Dermis lymphatic vessel endothelial cell (primary cell): ENCODE results near the gene SH2D2A. TPM values are rescaled to one million over a fixed set of nuclear protein-coding genes. Genes with fewer than 3 reads are reported as not detected.

Source experiments
- total RNA-seq: library from RNA; depleted of rRNA; stranded (reverse); fragments of >200 nt; gene quantifications from 2 replicates; pipeline ENCODE4 v1.2.1, GENCODE V29; 2014

The SH2D2A gene
- total RNA-seq = not detected in 2 replicates

DNA sequence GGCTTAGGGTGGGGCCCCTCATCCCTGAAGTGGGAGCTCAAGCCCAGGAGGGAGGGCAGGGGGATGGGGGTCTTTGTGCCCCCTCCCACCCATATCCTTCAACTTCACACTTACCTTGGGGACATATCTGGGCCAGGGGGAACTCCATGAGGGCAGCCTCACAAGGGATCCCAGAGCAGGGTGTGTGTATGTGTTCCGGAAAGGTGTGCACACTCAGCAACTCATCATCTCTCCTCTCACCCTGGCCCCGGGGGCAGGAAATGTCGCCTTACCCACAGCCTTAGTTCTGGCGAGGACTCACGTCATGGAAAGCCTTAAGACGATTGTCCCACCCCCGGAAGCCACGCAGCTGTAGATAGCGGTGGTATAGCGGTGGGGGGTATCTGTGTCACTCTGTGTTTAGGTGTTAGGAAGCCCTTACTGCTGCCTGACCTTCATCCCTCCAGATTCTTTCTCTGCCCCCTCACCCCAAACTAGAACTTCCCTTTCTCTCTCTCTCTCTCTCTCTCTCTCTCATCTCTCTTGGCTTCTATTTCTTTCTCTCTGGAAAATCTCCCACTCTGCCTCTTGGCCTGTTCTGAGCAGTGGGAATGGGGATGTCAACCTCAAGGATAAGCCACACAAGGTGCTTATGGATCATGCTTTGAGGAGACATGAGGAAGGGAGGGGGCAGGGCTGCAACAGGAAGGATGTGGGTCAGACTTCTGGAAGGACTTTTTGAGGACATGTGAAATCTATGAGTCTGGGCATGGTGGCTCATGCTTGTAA is at the start of gene SH2D2A:
Gene SH2D2A (minus strand): TSS at position 288 of the 768 bp plus-strand sequence. CDS start 140 bp downstream, at position 148.

DNA sequence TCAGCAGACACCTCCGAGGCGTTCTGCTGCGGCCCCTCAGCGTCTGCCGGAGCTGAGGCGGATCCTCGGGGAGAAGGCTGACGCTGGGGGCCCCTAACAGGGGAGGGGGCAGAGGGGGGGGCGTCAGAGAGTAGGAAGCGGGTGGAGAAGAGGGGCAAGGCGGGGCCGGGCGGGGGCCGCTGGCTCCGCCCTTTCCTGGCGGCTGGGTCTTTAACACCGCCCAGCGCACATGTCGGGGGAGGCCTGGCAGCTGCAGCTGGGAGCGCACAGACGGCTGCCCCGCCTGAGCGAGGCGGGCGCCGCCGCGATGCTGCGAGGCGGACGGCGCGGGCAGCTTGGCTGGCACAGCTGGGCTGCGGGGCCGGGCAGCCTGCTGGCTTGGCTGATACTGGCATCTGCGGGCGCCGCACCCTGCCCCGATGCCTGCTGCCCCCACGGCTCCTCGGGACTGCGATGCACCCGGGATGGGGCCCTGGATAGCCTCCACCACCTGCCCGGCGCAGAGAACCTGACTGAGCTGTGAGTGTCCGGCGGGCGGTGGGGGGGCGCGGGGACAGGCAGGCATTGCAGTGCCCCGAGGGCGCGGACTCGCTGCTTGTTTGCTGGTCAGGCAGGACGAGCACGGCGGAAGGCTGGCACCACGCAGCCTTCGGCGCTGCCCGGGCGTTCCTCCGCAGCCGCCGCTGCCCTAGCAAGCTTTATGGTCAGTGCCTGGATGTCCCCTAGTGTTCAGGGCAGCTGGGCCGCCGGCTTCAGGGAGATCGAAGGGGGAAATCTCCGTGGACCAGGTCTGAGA is 44.2 kb upstream of the SH2D2A start, which contains the start of gene NTRK1:
Gene NTRK1 (plus strand): TSS at position 238 of the 796 bp plus-strand sequence. CDS start 70 bp downstream, at position 308.

GRCh38 chr1:156858959-156859522 is 42.4 kb upstream of the SH2D2A start, which contains the start of gene INSRR:
TSS of gene INSRR (minus strand) at chr1:156859117. CDS start at chr1:156858621, 496 bp downstream.

GRCh38 chr1:156767101-156767878 is 49.4 kb downstream of the SH2D2A start, which contains the start of gene PRCC:
TSS of gene PRCC (plus strand) at chr1:156767535. CDS start at chr1:156767772, 237 bp downstream.

Other genes starting within 250 kb of the SH2D2A start
- 2.4 and 2.8 TPM in 2 replicates for gene IQGAP3, start 244.3 kb downstream of the SH2D2A start, total RNA-seq
- not detected in 2 replicates for gene TTC24, start 237.1 kb downstream of the SH2D2A start, total RNA-seq
- 39.1 and 42.6 TPM in 2 replicates for gene NAXE, start 225.1 kb downstream of the SH2D2A start, total RNA-seq
- gene GPATCH4, start 215.4 kb downstream of the SH2D2A start, total RNA-seq = 9.8 and 15.8 TPM in 2 replicates
- under 0.01 TPM in 1 of 2 replicates, not detected in the other for gene HAPLN2, start 197.4 kb downstream of the SH2D2A start, total RNA-seq
- gene BCAN, start 174.7 kb downstream of the SH2D2A start, total RNA-seq = not detected in 2 replicates
- gene NES, start 139.4 kb downstream of the SH2D2A start, total RNA-seq = 22.0 and 36.2 TPM in 2 replicates
- gene CRABP2, start 111.3 kb downstream of the SH2D2A start, total RNA-seq = not detected in 2 replicates
- gene METTL25B, start 88.4 kb downstream of the SH2D2A start, total RNA-seq = 8.3 and 12.1 TPM in 2 replicates
- 5.6 and 7.9 TPM in 2 replicates for gene ISG20L2, start 88.1 kb downstream of the SH2D2A start, total RNA-seq
- gene MRPL24, start 75.8 kb downstream of the SH2D2A start, total RNA-seq = 29.9 and 31.7 TPM in 2 replicates
- gene HDGF, start 65.2 kb downstream of the SH2D2A start, total RNA-seq = 86.1 and 98.6 TPM in 2 replicates
- gene PRCC, start 49.3 kb downstream of the SH2D2A start, total RNA-seq = 9.6 and 11.3 TPM in 2 replicates
- gene INSRR, start 42.3 kb upstream of the SH2D2A start, total RNA-seq = not detected in 2 replicates
- gene NTRK1, start 44.0 kb upstream of the SH2D2A start, total RNA-seq = not detected in 2 replicates
- gene PEAR1, start 76.9 kb upstream of the SH2D2A start, total RNA-seq = 16.5 and 19.1 TPM in 2 replicates
- gene LRRC71, start 103.8 kb upstream of the SH2D2A start, total RNA-seq = 0.11 and 0.43 TPM in 2 replicates
- gene ARHGEF11, start 228.9 kb upstream of the SH2D2A start, total RNA-seq = 19.6 and 26.1 TPM in 2 replicates